GM15510 (cell line): Measurements from ENCODE around the gene MRS2.

Experiments used
- POLR2A ChIP-seq: IDR thresholded peaks from 3 replicates; pipeline ENCODE4 v1.6.1; 2011; ENCODE audit warnings: borderline replicate concordance; ENCODE audit not compliant: insufficient read length; ENCODE audit errors: extremely low read depth

The MRS2 gene

DNA sequence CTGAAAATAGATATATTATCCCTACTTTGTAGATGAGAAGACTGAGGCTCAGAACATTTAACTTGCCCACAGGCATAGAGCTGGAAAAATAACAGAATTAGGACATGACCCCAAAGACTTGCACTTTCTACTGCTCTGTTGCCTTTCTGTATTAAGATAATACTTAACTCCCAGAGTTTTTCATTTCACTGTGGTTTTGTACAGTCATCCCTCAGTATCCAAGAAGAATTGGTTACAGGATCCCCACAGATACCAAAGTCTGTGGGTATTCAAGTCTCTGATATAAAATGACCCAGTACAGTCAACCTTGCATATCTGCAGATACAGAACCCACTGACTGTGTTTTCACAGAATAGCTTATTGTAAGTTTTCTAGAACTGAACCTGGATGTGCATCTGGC is 16.8 kb downstream of the MRS2 start:
- no peak for TF ChIP-seq POLR2A

DNA sequence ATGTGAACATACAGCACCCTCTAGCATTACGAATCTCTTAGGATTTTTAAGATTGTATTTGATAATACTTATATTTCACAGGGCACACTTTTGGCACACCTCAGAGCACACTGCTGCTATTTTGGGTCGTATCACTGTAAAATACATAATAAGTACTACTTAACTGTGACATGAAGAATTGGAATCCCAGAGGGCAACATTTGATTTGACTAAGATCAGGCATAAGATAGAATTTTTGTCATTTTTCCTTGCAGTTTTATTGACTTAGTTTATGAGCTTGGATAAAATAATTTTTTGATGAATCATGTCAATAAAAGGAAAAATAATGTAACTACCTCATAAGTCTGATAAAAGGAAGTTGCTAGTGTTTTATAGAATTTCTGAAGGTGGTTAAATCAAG is 22.4 kb downstream of the MRS2 start:
- TF ChIP-seq POLR2A: no peak

DNA sequence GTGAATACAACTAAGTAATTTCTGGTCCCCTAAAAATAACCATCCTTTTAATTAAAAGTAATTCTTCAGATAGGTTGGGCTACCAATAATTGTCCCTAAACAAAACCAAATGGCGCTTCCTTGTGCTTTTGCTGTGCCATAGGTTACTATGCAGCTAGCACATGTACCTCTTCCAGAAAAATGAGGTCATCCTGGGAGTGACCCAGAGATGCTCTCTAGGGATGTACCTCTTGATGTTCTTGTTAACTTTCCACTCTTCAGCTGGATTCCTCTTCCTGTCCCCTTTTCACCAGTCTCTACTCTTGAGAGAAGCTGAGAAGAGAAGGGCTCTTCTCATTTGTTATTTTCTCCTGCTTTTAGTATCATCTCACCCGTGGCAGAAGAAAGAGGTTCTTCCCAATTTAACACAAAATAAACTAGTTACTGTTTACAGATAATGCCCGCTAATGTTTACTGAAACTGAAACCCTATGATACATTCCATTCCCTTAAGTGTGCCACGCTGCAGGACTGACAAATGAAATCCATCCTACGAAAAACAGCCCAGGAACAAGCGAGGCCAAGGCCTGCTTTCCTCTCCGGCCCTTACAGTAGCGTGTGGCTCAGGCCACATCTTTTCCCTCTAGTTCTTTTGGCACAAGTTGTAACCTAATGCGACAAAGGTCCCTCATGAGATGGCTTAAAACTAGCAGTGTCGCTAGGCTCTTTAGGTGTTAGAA is 24.2 kb downstream of the MRS2 start:
- no peak for TF ChIP-seq POLR2A

DNA sequence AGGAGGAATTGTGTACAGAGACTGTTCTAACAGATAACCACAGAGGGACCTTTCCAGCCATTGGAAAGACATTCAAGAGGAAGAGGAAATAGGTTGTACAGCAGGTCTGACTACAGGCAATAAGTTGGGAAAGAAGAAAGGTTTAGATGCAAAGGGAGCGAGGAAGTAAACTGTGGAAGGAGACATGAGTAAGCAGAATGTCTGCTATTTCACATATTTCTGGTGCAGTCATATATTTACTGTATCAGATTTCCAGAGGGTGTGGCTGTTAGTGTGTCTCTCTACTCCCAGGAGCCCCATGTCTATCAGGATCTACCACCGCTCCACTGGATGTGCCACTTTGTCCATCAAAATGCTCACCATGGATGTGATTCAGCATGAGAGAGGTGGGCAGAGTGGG is 25.9 kb downstream of the MRS2 start:
- no peak for TF ChIP-seq POLR2A

DNA sequence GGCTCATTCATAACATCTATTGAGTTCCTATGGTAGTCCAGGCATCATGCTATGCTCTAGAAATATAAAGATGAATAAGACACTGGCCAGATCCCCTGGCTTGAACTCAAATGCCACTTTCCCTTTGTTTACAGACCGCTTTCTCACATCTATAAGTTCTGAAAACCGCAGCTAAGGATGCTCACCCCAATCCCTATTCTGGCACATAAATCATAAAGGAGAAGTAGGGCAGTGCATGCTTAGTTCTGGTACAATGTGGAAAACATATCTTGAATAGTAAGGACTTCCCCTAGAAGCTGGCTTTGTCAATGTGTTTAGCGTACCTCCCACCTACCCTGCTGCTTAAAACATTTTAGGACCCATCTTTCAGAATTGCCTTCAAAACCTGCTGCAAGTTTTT is 26.4 kb downstream of the MRS2 start:
- TF ChIP-seq POLR2A: no peak

DNA sequence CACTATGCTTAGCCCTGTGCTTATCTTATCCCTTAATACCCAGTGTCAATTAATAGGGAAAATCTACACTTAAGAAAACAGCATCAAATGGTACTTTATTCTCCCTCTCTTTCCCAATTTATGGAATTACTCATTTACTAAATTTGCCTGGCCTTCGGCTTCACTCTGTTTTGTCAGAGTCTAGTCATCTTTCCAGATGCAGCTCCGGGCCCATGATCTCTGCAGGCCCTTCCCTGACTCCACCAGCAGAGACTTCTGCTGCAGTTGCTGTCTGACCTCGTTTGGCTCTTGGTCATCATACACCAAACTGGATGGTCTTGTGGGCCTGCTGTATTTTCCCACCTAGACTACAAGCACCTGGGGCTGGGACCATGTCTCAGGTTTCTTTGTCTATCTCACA is 27.4 kb downstream of the MRS2 start:
- TF ChIP-seq POLR2A: no peak

DNA sequence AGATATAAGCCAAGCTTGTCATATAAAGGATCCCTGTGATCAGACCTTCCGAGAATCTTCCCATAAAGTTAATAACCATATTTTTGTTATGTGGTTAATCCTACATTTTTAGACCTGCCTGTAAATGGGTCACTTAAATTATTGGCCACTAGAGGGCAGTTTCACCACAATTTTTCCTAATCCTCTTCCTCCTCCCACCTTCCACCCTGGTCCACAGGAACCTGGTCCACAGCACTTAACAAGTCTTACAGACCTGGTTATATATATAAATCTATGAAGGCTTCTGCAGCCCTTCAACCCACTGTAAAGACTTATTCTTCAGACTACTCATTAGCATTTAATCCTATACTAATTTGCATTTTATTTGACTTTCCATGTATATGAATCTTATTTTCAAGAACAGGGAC is 28.3 kb downstream of the MRS2 start:
- TF ChIP-seq POLR2A: no peak

DNA sequence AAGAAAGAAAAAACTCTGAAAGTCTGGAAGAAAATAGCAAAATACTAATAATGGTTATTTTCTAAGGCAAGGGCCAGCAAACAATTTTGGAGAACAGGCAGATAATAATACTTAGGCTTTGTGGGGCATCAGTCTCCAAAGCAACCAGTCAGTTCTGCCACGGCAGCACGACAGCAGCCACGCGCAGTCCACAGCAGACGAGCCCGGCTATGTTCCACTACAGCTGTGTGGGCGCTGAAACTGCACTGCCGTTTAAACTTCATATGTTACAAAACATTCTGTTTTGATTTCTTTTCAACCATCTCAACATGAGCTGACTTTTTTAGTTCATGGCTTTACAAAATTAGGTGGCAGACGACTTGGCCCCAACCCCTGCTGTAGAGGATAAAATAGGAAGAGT is 29.9 kb downstream of the MRS2 start:
- TF ChIP-seq POLR2A: no peak

DNA sequence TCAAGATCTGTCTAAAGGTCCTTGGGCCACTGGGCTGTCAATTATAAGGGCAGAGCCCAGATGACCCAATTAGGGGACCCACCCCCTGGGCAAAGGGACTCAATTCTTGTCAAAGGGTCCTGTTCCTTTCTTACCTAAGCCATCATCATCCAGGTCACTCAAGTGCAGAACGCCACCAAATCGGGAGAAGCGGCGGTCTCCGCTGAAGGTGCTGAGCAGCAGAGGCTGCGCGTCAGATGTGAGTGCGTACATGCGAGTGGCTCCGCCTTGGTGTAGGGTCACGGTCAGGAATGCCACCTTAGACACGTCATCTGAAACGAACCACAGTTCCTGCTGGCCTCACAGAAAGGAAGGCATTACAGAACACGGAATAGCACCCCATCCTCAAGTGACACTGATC is 34.2 kb downstream of the MRS2 start:
- TF ChIP-seq POLR2A: no peak

DNA sequence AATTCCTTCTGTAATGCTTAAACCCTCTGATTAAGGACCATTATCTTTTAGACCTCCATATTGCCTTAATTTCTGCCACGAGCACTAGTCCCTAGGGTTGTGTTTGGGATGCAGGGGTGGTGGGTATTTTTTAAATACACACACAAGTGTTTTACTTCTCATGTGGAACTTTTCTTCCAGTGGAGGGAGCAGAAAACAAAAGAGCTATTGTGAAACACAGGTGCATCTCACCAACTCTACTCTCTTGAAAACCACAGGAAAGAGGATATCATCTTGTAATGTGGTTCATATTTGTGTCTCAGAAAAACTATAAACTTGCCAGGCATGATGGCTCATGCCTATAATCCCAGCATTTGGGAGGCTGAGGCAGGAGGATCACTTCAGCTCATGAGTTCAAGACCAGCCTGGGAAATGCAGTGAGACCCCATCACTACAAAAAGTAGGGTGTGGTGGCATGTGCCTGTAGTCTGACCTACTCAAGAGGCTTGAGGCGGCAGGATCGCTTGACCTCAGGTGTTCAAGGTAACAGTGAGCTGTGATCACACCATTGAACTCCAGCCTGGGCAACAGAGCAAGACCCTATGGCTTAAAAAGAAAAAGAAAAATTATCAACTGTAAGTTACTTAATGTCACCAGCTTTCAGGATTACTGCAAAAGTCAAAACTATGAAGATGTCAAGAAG is 37.3 kb downstream of the MRS2 start:
- no peak for TF ChIP-seq POLR2A

DNA sequence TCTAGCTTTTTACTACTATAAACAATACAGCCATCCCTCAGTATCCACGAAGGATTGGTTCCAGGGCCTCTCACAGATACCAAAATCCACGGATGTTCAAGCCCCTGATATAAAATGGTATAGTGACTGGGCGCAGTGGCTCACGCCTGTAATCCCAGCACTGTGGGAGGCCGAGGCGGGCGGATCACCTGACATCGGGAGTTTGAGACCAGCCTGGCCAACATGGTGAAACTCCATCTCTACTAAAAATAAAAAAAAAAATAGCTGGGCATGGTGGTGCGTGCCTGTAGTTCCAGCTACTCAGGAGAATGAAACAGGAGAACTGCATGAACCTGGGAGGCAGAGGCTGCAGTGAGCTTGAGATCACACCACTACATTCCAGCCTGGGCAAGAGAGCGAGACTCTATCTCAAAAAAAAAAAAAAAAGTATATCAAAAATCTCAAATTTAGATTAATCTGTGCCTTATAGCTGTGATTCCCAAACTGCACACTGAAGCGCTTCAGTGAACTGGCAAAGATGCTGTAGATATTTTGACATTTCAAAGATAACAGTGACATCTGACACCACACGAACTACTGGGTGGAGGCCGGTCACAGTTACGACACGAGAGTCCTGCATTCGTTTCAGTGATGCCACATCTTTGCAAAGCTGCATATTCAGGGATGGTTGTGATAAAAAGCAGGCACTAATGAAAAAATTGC is 38.3 kb downstream of the MRS2 start:
- TF ChIP-seq POLR2A: no peak

DNA sequence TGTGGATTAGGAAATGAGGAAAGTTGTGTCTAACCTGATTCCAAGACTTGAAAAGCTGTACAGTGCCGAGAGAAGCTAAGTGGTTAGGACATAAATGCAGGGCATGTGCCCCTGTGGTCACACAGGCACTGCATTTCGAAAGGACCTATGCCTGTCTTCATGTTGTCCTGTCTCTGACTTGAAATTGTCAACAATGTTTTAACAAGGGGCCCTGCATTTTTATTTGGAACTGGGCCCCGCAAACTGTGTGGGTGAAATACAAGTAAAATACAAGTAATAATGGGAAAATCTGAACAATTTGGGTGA is 38.8 kb downstream of the MRS2 start:
- no peak for TF ChIP-seq POLR2A

DNA sequence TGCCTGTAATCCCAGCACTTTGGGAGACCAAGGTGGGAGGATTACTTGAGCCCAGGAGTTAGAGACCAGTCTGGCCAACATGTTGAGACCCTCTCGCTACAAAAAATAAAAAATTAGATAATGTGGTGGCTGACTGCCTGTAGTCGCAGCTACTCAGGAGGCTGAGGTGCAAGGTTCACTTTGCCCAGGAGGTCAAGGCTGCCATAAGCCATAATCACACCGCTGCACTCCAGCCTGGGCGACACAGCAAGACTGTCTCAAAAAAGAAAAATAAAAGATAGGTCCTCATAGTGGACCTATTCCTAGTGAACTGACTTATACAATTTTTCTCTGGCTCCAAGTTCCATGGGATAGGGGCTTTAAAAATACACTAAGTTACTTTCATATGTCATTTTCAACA is 41.9 kb downstream of the MRS2 start:
- no peak for TF ChIP-seq POLR2A

DNA sequence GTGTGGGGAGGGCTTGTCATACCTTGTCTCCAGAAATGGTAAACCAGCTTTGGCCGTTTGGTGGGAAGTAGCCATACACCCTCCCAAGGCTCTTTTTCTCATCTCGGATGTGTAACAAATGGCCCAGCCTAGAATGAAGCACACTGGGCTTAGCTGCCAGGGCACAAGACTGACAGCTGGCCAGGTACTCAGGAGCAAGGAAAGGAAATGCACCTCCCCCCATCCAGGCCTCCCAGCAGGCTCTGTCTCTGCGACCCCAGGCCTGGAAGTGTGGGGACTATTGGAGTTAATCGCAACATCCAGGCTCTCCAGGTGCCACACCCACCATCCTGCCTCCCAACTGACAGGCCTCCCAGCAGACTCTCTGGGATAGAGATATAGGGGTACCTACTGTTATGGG is 43.0 kb downstream of the MRS2 start:
- TF ChIP-seq POLR2A: no peak

DNA sequence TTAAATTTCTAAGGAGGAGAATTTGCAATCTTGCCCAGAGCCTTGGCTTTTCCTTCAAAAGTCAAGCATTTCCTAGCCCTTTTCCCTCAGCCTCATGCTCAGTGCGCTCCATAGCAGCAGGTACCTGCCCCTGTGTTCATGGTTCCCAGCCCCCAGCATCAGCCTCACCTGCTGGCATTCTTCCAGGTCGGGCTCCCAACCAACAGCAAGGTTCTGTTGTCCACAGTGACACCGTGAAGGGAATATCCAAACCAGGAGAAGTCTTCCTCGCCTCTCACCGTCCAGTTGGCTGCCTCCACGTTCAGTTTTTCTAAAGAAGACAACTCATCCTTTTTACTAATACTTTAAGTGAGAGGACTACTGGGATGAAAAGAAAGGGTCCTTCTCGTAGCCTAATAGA is 43.9 kb downstream of the MRS2 start:
- no peak for TF ChIP-seq POLR2A

DNA sequence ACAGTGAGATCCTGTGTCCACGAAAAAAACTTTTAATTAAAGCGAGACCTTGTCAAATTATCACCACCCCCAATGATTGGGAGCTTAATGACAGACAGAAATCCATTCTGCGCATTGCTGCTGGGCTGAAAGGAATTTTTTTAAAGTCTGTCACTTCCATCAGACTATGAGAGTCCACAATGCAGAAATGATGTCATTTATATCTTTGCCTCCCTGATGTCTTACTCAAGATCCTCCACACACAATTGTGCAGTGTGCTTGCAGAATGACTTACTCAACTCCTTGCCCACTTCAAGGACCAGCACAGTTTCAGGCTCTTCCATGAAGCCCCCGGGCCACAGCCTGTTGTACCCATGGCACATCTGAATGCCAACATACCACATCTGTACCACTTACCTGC is 45.7 kb downstream of the MRS2 start:
- TF ChIP-seq POLR2A: no peak
